IMR-90 (cell line): Measurements from ENCODE around the gene GTF2H3. TPM values are rescaled to one million over a fixed set of nuclear protein-coding genes. Genes with fewer than 3 reads are reported as not detected.
A peak's percentile ranks its signal among the peaks of the same experiment; 100 is the strongest.

Experiments
- ATAC-seq: fragments of 200-7000 bp; cut with Tn5 transposase; 2 replicates; pipeline ENCODE4 v1.9.1; 2020; ENCODE audit warnings: low read depth, mild to moderate bottlenecking, moderate library complexity
- BruUV-seq: library from RNA; stranded (reverse); fragments of 400-500 nt; replicated peaks from 2 replicates; lab custom pipeline; 2021; lab: Mats Ljungman, UMichigan
- CTCF ChIA-PET: fragments of 300-600 bp; formaldehyde crosslinking; extraction: SDS; loops from one replicate; lab custom pipeline; 2021; ENCODE audit warnings: antibody characterized with exemption; lab: Yijun Ruan, JAX
- POLR2A ChIA-PET: fragments of 300-600 bp; sonication (Branson Sonifier 250); formaldehyde crosslinking; loops from one replicate; lab custom pipeline; 2022; ENCODE audit warnings: antibody characterized with exemption; ENCODE audit not compliant: unreplicated experiment; lab: Charles Lee
- DNase-seq: peaks from one replicate; pipeline ENCODE4 v3.0.0; 2013
- H2AFZ ChIP-seq: replicated peaks from 2 replicates; pipeline ENCODE3; 2013; ENCODE audit warnings: low read length, mild to moderate bottlenecking; ENCODE audit not compliant: poor library complexity
- H2AK5ac ChIP-seq: 2 replicates; pipeline ENCODE4 v1.6.1; 2013; ENCODE audit warnings: low read depth, low read length, inconsistent platforms
- H2AK9ac ChIP-seq: replicated peaks from 2 replicates; pipeline ENCODE3; 2013; ENCODE audit warnings: mild to moderate bottlenecking, low read depth, low read length, moderate library complexity; ENCODE audit not compliant: poor library complexity
- H2BK120ac ChIP-seq: 2 replicates; pipeline ENCODE4 v1.6.1; 2013; ENCODE audit warnings: low read depth, low read length, inconsistent platforms
- H2BK15ac ChIP-seq: 3 replicates; pipeline ENCODE4 v1.6.1; 2013; ENCODE audit warnings: low read depth, low read length, inconsistent platforms
- H2BK20ac ChIP-seq: 2 replicates; pipeline ENCODE4 v1.6.1; 2013; ENCODE audit warnings: low read depth, mild to moderate bottlenecking, inconsistent platforms, low read length, moderate library complexity
- H2BK5ac ChIP-seq: 2 replicates; pipeline ENCODE4 v1.6.1; 2013; ENCODE audit warnings: mild to moderate bottlenecking, low read depth, low read length, inconsistent platforms; ENCODE audit not compliant: poor library complexity, severe bottlenecking
- H3K14ac ChIP-seq: replicated peaks from 2 replicates; pipeline ENCODE4 v1.6.1; 2013; ENCODE audit warnings: low read depth, low read length, inconsistent platforms
- H3K18ac ChIP-seq: 2 replicates; pipeline ENCODE4 v1.6.1; 2013; ENCODE audit warnings: low read depth, low read length, control low read depth
- H3K23ac ChIP-seq: 2 replicates; pipeline ENCODE4 v1.6.1; 2013; ENCODE audit warnings: low read depth, low read length, inconsistent platforms
- H3K27ac ChIP-seq: 2 replicates; pipeline ENCODE4 v1.5.1; 2013; ENCODE audit warnings: mild to moderate bottlenecking, control low read depth, low read length; ENCODE audit not compliant: insufficient read depth
- H3K27me3 ChIP-seq: 2 replicates; pipeline ENCODE4 v1.6.1; 2013; ENCODE audit warnings: low read length; ENCODE audit not compliant: control insufficient read depth, insufficient read depth
- H3K36me3 ChIP-seq: 2 replicates; pipeline ENCODE4 v1.6.1; 2013; ENCODE audit warnings: low read length, mixed read lengths; ENCODE audit not compliant: control insufficient read depth, insufficient read depth
- H3K4ac ChIP-seq: 2 replicates; pipeline ENCODE4 v1.6.1; 2013; ENCODE audit warnings: low read depth, low read length, inconsistent platforms
- H3K4me1 ChIP-seq: 2 replicates; pipeline ENCODE4 v1.6.1; 2013; ENCODE audit warnings: low read length, mixed read lengths; ENCODE audit not compliant: control insufficient read depth, insufficient read depth
- H3K4me2 ChIP-seq: 2 replicates; pipeline ENCODE4 v1.6.1; 2013; ENCODE audit warnings: low read depth, mild to moderate bottlenecking, control low read depth, low read length, moderate library complexity
- H3K4me3 ChIP-seq: 2 replicates; pipeline ENCODE4 v1.5.1; 2013; ENCODE audit warnings: low read depth, mild to moderate bottlenecking, control low read depth, low read length, moderate library complexity; ENCODE audit not compliant: insufficient read depth
- H3K56ac ChIP-seq: 2 replicates; pipeline ENCODE4 v1.6.1; 2013; ENCODE audit warnings: low read length, inconsistent platforms; ENCODE audit not compliant: insufficient read depth; ENCODE audit errors: extremely low read depth
- H3K79me1 ChIP-seq, 2 experiments: 2 replicates each; pipeline ENCODE4 v1.6.1; 2013; ENCODE audit warnings: low read length in 2 of 2, inconsistent platforms in 1 of 2, low read depth in 1 of 2
- H3K9ac ChIP-seq: 2 replicates; pipeline ENCODE4 v1.6.1; 2013; ENCODE audit warnings: low read depth, low read length, control low read depth
- H3K9me1 ChIP-seq: 2 replicates; pipeline ENCODE4 v1.6.1; 2013; ENCODE audit warnings: low read length, inconsistent platforms; ENCODE audit not compliant: insufficient read depth
- H3K9me3 ChIP-seq: 2 replicates; pipeline ENCODE4 v1.6.1; 2013; ENCODE audit warnings: low read length; ENCODE audit not compliant: control insufficient read depth, insufficient read depth
- H4K20me1 ChIP-seq: 2 replicates; pipeline ENCODE4 v1.6.1; 2013; ENCODE audit warnings: low read length, inconsistent platforms; ENCODE audit not compliant: insufficient read depth
- H4K5ac ChIP-seq: 2 replicates; pipeline ENCODE4 v1.6.1; 2013; ENCODE audit warnings: mild to moderate bottlenecking, low read depth, low read length, control low read depth
- H4K8ac ChIP-seq, 2 experiments: 2 replicates each; pipeline ENCODE4 v1.6.1; 2013; ENCODE audit warnings: low read depth in 2 of 2, low read length in 2 of 2, control low read depth in 1 of 2, inconsistent platforms in 1 of 2
- H4K91ac ChIP-seq: 2 replicates; pipeline ENCODE4 v1.6.1; 2013; ENCODE audit warnings: low read depth, low read length, inconsistent platforms; ENCODE audit not compliant: insufficient read depth
- CEBPB ChIP-seq: IDR thresholded peaks from 2 replicates; pipeline ENCODE4 v1.6.1; 2012; ENCODE audit warnings: low read depth, low read length, improper control_type of control experiment
- CTCF ChIP-seq: conservative IDR thresholded peaks from 2 replicates; pipeline ENCODE4 v1.5.1; 2012; ENCODE audit warnings: mild to moderate bottlenecking, low read depth, low read length, improper control_type of control experiment
- FOS ChIP-seq: fragments of 150-350 bp; IDR thresholded peaks from 2 replicates; pipeline ENCODE4 v1.6.1; 2016; ENCODE audit warnings: low read depth, low read length
- MAFK ChIP-seq: IDR thresholded peaks from 2 replicates; pipeline ENCODE4 v1.6.1; 2012; ENCODE audit warnings: low read depth, low read length, improper control_type of control experiment
- MAZ ChIP-seq: IDR thresholded peaks from 2 replicates; pipeline ENCODE4 v1.6.1; 2012; ENCODE audit warnings: low read depth, mild to moderate bottlenecking, low read length, improper control_type of control experiment, moderate library complexity, borderline replicate concordance
- NFE2L2 ChIP-seq: fragments of 150-350 bp; IDR thresholded peaks from 2 replicates; pipeline ENCODE4 v1.6.1; 2016; ENCODE audit warnings: low read depth, mild to moderate bottlenecking, low read length
- WGBS, 2 experiments: methylation state at CpG; one replicate each; pipeline versions ENCODE4 v1.1.5 to v1.1.7; 2013; ENCODE audit warnings: missing lambda C conversion rate in 2 of 2; ENCODE audit not compliant: insufficient read length in 1 of 2; ENCODE audit errors: extremely low coverage in 2 of 2; 5-methylcytosine and 5-hydroxymethylcytosine counted together
- dilution Hi-C: fragments of 300-500 bp; cut with HindIII; formaldehyde crosslinking; loops from one replicate; pipeline ENCODE4 v1.14.3; 2018; ENCODE audit warnings: low sequenced_read_pairs; ENCODE audit not compliant: unreplicated experiment
- in situ Hi-C: fragments of 300-500 bp; cut with MboI; formaldehyde crosslinking; loops from 3 replicates; pipeline ENCODE4 v1.14.3; 2019; ENCODE audit warnings: low sequenced_read_pairs, inconsistent platforms, mixed read lengths
- intact Hi-C: fragments of 100-400 bp; cut with micrococcal nuclease; formaldehyde crosslinking; loops from 2 replicates; pipeline ENCODE4 v1.10.0; 2022
- polyA plus RNA-seq, 3 experiments: library from polyadenylated mRNA; depleted of rRNA; stranded (reverse); fragments of >200 nt; gene quantifications; 2 replicates each; pipeline ENCODE4 v1.2.3, GENCODE V29; 2012; ENCODE audit warnings: low replicate concordance in 1 of 3
- total RNA-seq: library from RNA; depleted of rRNA; stranded (reverse); fragments of >200 nt; gene quantifications from 2 replicates; pipeline ENCODE4 v1.2.3, GENCODE V29; 2012
- TF ChIP-seq, protein P1 (sequence below): fragments of 150-350 bp; IDR thresholded peaks from 2 replicates; pipeline ENCODE4 v1.6.1; 2016; ENCODE audit warnings: low read depth, mild to moderate bottlenecking, low read length, moderate library complexity, borderline replicate concordance

Gene GTF2H3
- total and polyA plus RNA-seq, 2 of the 4 experiments (the other 2 are of a cell fraction) = 22.2 to 80.3 TPM

GRCh38 chr12:123671876-123672275 lies 38.2 kb downstream of the GTF2H3 start:
- Histone ChIP-seq H3K36me3 (peaks cover 4% of the 10 kb centered on the region), H2BK15ac (no peak overlapping the region), H3K27me3 (no peaks in the 10 kb centered on the region), H2BK5ac (no peak overlapping the region), H4K20me1 (no peaks in the 10 kb centered on the region), H3K18ac (no peak overlapping the region), H2BK120ac (no peak overlapping the region), H4K8ac (peak overlapping the region in 1 of 2 experiments; percentile 17; a peak in 1 of 4 replicates), H3K4me1 (peaks cover 2% of the 10 kb centered on the region; the same call in 1 of the 2 replicates), H3K4me2 (peak overlapping the region; percentile 90), H3K4ac (0 out of 2 replicates have a peak overlapping the region, but pooled peaks have one; percentile 11), H3K9ac (no peak overlapping the region; the same call in 1 of the 2 replicates), H3K9me3 (no peaks in the 10 kb centered on the region), H3K14ac (no peak overlapping the region), H2AFZ (peak overlapping the region; percentile 97), H2AK5ac (peak overlapping the region; percentile 28; the same call in 1 of the 2 replicates), H4K5ac (no peak overlapping the region), H3K23ac (peak overlapping the region; percentile 38), H2AK9ac (peak overlapping the region; percentile 83), H3K79me1 (peaks cover 3 to 10% of the 10 kb centered on the region in 2 experiments; a peak in 2 of 4 replicates), H3K9me1 (peaks cover 2% of the 10 kb centered on the region; the same call in 1 of the 2 replicates), H3K27ac (no peak overlapping the region), H4K91ac (no peak overlapping the region), H3K4me3 (peak overlapping the region; percentile 80; the same call in 1 of the 2 replicates), H2BK20ac (no peak overlapping the region), H3K56ac (no peak overlapping the region)
- in situ Hi-C loops (no loop called here), dilution Hi-C loops (no loop called here), intact Hi-C loops (no loop called here)
- TF ChIP-seq MAZ = no peak
- no peak for TF ChIP-seq MAFK
- TF ChIP-seq, protein P1, sequence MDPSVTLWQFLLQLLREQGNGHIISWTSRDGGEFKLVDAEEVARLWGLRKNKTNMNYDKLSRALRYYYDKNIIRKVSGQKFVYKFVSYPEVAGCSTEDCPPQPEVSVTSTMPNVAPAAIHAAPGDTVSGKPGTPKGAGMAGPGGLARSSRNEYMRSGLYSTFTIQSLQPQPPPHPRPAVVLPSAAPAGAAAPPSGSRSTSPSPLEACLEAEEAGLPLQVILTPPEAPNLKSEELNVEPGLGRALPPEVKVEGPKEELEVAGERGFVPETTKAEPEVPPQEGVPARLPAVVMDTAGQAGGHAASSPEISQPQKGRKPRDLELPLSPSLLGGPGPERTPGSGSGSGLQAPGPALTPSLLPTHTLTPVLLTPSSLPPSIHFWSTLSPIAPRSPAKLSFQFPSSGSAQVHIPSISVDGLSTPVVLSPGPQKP = no peak
- TF ChIP-seq FOS = no peak
- TF ChIP-seq NFE2L2 = no peak
- TF ChIP-seq CTCF = no peak
- TF ChIP-seq CEBPB = no peak
- ATAC-seq = peak; percentile 12; the same call in 1 of the 2 replicates
- peak; percentile 71 for DNase-seq
- 20% methylated on average over 3 of the region's 6 CpGs; no CpG with 5 or more reads in 1 of the 2 experiments for WGBS, 2 experiments
- ChIA-PET CTCF (no interaction called here), POLR2A (no interaction called here)
- no TSS peak for BruUV-seq
